ENCODE measurements around the gene HSD17B13. TPM values are rescaled to one million over a fixed set of nuclear protein-coding genes. Genes with fewer than 3 reads are reported as not detected.

Gene HSD17B13
- total and polyA plus RNA-seq, 9 donors = 0.23 to 0.69 (median 0.36) TPM

DNA sequence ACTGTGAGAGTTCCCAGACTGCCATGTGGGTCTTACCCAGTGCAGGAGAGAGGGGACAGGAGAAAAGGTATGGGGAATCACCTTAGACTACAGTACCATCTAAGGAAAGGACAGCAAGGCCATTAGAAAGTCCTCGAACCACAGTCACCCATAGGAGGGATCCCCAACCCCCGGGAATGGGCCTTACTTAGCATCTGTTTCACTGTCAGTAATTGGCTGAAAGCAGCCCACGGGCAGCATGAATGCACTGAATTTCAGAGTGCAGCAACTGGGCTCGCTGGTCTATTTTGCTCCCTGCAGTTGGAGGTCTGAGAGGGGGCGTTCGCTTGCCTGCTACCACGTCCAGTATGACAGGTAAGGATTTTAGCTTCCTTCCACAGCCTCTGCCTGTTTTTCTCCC is 51.9 kb downstream of the HSD17B13 start:
- Histone ChIP-seq H3K27ac (no peak overlapping the region), H3K36me3 (no peaks in the 10 kb centered on the region), H3K4me3 (no peak overlapping the region), H3K4me1 (ENCODE audit: insufficient read depth) (no peaks in the 10 kb centered on the region), H3K9me3 (no peaks in the 10 kb centered on the region), H3K27me3 (no peaks in the 10 kb centered on the region)
- no peak for DNase-seq
- TF ChIP-seq, protein P1, sequence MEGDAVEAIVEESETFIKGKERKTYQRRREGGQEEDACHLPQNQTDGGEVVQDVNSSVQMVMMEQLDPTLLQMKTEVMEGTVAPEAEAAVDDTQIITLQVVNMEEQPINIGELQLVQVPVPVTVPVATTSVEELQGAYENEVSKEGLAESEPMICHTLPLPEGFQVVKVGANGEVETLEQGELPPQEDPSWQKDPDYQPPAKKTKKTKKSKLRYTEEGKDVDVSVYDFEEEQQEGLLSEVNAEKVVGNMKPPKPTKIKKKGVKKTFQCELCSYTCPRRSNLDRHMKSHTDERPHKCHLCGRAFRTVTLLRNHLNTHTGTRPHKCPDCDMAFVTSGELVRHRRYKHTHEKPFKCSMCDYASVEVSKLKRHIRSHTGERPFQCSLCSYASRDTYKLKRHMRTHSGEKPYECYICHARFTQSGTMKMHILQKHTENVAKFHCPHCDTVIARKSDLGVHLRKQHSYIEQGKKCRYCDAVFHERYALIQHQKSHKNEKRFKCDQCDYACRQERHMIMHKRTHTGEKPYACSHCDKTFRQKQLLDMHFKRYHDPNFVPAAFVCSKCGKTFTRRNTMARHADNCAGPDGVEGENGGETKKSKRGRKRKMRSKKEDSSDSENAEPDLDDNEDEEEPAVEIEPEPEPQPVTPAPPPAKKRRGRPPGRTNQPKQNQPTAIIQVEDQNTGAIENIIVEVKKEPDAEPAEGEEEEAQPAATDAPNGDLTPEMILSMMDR (IDR thresholded peaks at IDR 0.05) = no peak
- TF ChIP-seq POLR2A (IDR thresholded peaks at IDR 0.05) = no peak
- TF ChIP-seq EP300 (IDR thresholded peaks at IDR 0.05) = no peak
- WGBS, 3 donors = 70 to 77% (median 72%) methylated on average over 7 of the region's 7 CpGs
- intact Hi-C loops (cut with DNase I) = no loop called here

DNA sequence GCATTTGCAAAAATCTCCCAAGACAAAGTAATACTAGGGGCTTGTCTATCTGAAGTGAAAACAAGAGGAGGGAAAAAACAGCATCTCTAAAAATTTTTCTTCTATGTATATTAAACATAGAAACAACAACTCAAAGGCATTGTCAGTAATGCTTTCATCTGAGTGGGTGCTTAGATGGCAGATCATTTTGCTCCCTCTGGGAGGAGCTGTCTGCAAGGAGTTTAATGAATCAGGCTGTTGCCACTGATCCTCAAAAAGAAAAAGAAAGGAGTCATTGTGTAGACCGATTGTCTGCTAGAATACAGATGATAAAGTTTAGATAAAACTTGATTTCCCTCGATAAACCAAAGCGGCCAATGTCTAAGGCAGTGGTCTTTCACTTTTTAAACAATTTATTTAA is 52.5 kb downstream of the HSD17B13 start:
- intact Hi-C loops (cut with DNase I) = no loop called here
- Histone ChIP-seq H3K4me1 (ENCODE audit: insufficient read depth) (no peaks in the 10 kb centered on the region), H3K9me3 (no peaks in the 10 kb centered on the region), H3K4me3 (no peak overlapping the region), H3K27me3 (no peaks in the 10 kb centered on the region), H3K36me3 (no peaks in the 10 kb centered on the region), H3K27ac (no peak overlapping the region)
- TF ChIP-seq EP300 (IDR thresholded peaks at IDR 0.05) (no peak), POLR2A (IDR thresholded peaks at IDR 0.05) (no peak)
- DNase-seq = no peak
- WGBS, 3 donors = 48 to 62% (median 50%) methylated on average over 3 of the region's 3 CpGs

DNA sequence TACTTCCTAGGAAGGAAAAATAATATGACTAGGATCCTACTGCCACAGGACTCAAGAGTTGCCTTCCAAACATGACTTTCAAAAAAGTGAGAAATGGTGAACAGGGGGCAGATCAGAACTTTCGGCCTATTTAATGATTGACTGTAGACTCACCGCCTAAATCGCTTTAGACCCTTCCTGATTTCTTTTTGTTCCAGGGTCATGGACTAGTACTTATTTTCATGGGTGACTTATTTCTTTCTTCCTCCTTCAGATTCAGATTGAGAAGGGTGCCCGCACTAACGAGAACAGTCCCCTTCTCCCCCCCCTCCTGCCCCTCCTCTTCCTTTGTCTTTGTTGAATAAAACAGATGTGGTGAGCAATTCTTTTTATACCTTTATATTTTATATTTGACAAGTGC is 54.3 kb downstream of the HSD17B13 start:
- intact Hi-C loops (cut with DNase I) = no loop called here
- no peak for DNase-seq
- no peak overlapping the region for H3K4me3 ChIP-seq
- no peak overlapping the region for H3K27ac ChIP-seq
- H3K4me1 ChIP-seq (ENCODE audit: insufficient read depth) = no peaks in the 10 kb centered on the region
- H3K27me3 ChIP-seq = no peaks in the 10 kb centered on the region
- H3K9me3 ChIP-seq = no peaks in the 10 kb centered on the region
- WGBS, 3 donors = 79 to 89% (median 86%) methylated on average over 5 of the region's 5 CpGs
- H3K36me3 ChIP-seq = no peaks in the 10 kb centered on the region
- TF ChIP-seq POLR2A (IDR thresholded peaks at IDR 0.05) (no peak), EP300 (IDR thresholded peaks at IDR 0.05) (no peak)
- TF ChIP-seq, protein P1 (IDR thresholded peaks at IDR 0.05) = no peak

DNA sequence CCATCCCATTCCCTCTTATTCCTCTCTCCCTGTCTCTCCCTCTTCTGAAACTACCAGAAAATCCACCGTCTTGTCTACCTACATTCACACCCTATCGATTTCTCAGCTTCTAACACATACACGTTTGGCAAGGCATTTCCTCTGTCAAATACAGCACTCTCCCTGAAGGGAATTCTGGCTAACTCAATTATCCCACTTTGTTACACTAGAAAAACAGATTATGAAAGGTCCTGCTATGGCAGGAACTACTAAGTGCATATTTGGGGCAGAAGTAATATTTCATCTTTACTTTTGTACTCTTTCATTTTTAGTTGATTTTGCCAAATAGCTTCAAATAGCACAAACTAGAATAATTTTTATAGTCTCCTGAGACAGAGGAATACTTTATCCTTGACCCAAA is 55.7 kb downstream of the HSD17B13 start:
- H3K27ac ChIP-seq = no peak overlapping the region
- no peak overlapping the region for H3K4me3 ChIP-seq
- intact Hi-C loops (cut with DNase I) = no loop called here
- no peaks in the 10 kb centered on the region for H3K36me3 ChIP-seq
- DNase-seq = no peak
- H3K9me3 ChIP-seq = no peaks in the 10 kb centered on the region
- 55 to 57% (median 55%) methylated on average over 3 of the region's 3 CpGs for WGBS, 3 donors
- TF ChIP-seq POLR2A (IDR thresholded peaks at IDR 0.05) = no peak
- TF ChIP-seq, protein P1 (IDR thresholded peaks at IDR 0.05) = no peak
- no peak for TF ChIP-seq EP300 (IDR thresholded peaks at IDR 0.05)
- no peaks in the 10 kb centered on the region for H3K27me3 ChIP-seq
- no peaks in the 10 kb centered on the region for H3K4me1 ChIP-seq (ENCODE audit: insufficient read depth)

DNA sequence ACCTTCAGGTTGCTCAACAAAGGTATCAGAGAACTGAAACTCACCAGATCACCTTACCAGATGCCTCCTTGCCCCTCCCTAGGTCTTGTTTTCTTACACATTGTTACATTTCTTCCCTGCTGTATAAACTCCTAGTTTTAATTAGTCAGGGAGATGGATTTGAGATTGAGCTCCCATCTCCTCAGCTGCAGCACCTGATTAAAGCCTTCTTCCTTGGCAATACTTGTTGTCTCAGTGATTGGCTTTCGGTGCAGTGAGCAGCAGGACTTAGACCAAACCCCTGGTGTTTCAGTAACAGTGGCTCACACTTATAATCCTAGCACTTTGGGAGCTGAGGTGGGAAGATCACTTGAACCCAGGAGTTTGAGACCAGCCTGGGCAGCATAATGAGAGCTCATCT is 59.8 kb downstream of the HSD17B13 start:
- WGBS, 3 donors = 85 to 100% (median 92%) methylated on average over 1 of the region's 1 CpG
- H3K4me3 ChIP-seq = no peak overlapping the region
- H3K4me1 ChIP-seq (ENCODE audit: insufficient read depth) = no peaks in the 10 kb centered on the region
- H3K36me3 ChIP-seq = no peaks in the 10 kb centered on the region
- TF ChIP-seq EP300 (IDR thresholded peaks at IDR 0.05) = no peak
- TF ChIP-seq, protein P1 (IDR thresholded peaks at IDR 0.05) = no peak
- TF ChIP-seq POLR2A (IDR thresholded peaks at IDR 0.05) = no peak
- H3K9me3 ChIP-seq = no peaks in the 10 kb centered on the region
- intact Hi-C loops (cut with DNase I) = no loop called here
- H3K27ac ChIP-seq = no peak overlapping the region
- DNase-seq = no peak
- no peaks in the 10 kb centered on the region for H3K27me3 ChIP-seq

Data from ovary (tissue), 9 donors.